ENCODE results near the gene RAD51B. TPM values are rescaled to one million over a fixed set of nuclear protein-coding genes. Genes with fewer than 3 reads are reported as not detected.

RAD51B gene
- total RNA-seq, 1 experiment from 2014 or later = 8.5 TPM

GRCh38 chr14:68665792-68666204 is 846.2 kb downstream of the RAD51B start:
- intact Hi-C loops (cut with micrococcal nuclease; ENCODE audit: unreplicated experiment) = no loop called here
- H3K36me3 ChIP-seq (ENCODE audit: control insufficient read depth, insufficient read depth, low read length) = no peaks in the 10 kb centered on the region
- H3K4me1 ChIP-seq (ENCODE audit: control insufficient read depth, insufficient read depth, low read length) = no peaks in the 10 kb centered on the region
- H3K27ac ChIP-seq (ENCODE audit: low read length) = no peak overlapping the region
- no peaks in the 10 kb centered on the region for H3K9me3 ChIP-seq (ENCODE audit: control insufficient read depth, insufficient read depth, low read depth, low read length)
- ATAC-seq (no peak), DNase-seq (ENCODE audit: low read depth, low spot score) (no peak)
- H3K4me3 ChIP-seq (ENCODE audit: low read depth in 2 of 2, low read length in 2 of 2) = no peak overlapping the region
- no peaks in the 10 kb centered on the region for H3K27me3 ChIP-seq (ENCODE audit: control insufficient read depth, insufficient read depth, low read length)
- TF ChIP-seq POLR2AphosphoS5 (IDR thresholded peaks at IDR 0.05; ENCODE audit: low read depth, low read length) (no peak), REST (IDR thresholded peaks at IDR 0.05; ENCODE audit: insufficient read depth in 1 of 2, low read depth in 2 of 2, low read length in 1 of 2) (no peak)
- CTCF ChIA-PET = no interaction called here
- POLR2A ChIA-PET = no interaction called here
- in situ Hi-C loops (cut with HindIII; ENCODE audit: low pct_unique_long_range_greater_than_20kb, low sequenced_read_pairs) = no loop called here
- no TSS peak for BruUV-seq (replicated peaks)

- ATAC-seq = no peak
- H3K9me3 ChIP-seq (ENCODE audit: control insufficient read depth, insufficient read depth, low read depth, low read length) = no peaks in the 10 kb centered on the region
- POLR2A ChIA-PET = no interaction called here
- no peak for DNase-seq (ENCODE audit: low read depth, low spot score)
- CTCF ChIA-PET = no interaction called here
- TF ChIP-seq SIN3A (IDR thresholded peaks at IDR 0.05; ENCODE audit: borderline replicate concordance, insufficient read depth, low read depth, low read length) = no peak
- H3K4me3 ChIP-seq (ENCODE audit: low read depth in 2 of 2, low read length in 2 of 2) = no peak overlapping the region
- in situ Hi-C loops (cut with HindIII; ENCODE audit: low pct_unique_long_range_greater_than_20kb, low sequenced_read_pairs) = no loop called here
- H3K27me3 ChIP-seq (ENCODE audit: control insufficient read depth, insufficient read depth, low read length) = no peaks in the 10 kb centered on the region
- no peaks in the 10 kb centered on the region for H3K36me3 ChIP-seq (ENCODE audit: control insufficient read depth, insufficient read depth, low read length)
- intact Hi-C loops (cut with micrococcal nuclease; ENCODE audit: unreplicated experiment) = no loop called here
- no peak overlapping the region for H3K27ac ChIP-seq (ENCODE audit: low read length)
- BruUV-seq (replicated peaks) = no TSS peak
- H3K4me1 ChIP-seq (ENCODE audit: control insufficient read depth, insufficient read depth, low read length) = no peaks in the 10 kb centered on the region
Observed at GRCh38 chr14:68666236-68666635, 846.7 kb downstream of the RAD51B start.

- DNase-seq (ENCODE audit: low read depth, low spot score) (no peak), ATAC-seq (no peak)
- no peak overlapping the region for H3K27ac ChIP-seq (ENCODE audit: low read length)
- BruUV-seq (replicated peaks) = no TSS peak
- no peaks in the 10 kb centered on the region for H3K9me3 ChIP-seq (ENCODE audit: control insufficient read depth, insufficient read depth, low read depth, low read length)
- H3K4me3 ChIP-seq (ENCODE audit: low read depth in 2 of 2, low read length in 2 of 2) = no peak overlapping the region
- in situ Hi-C loops (cut with HindIII; ENCODE audit: low pct_unique_long_range_greater_than_20kb, low sequenced_read_pairs) (no loop called here), intact Hi-C loops (cut with micrococcal nuclease; ENCODE audit: unreplicated experiment) (no loop called here)
- no peaks in the 10 kb centered on the region for H3K4me1 ChIP-seq (ENCODE audit: control insufficient read depth, insufficient read depth, low read length)
- H3K36me3 ChIP-seq (ENCODE audit: control insufficient read depth, insufficient read depth, low read length) = no peaks in the 10 kb centered on the region
- no peak for TF ChIP-seq TCF7L2 (IDR thresholded peaks at IDR 0.05; ENCODE audit: low read depth, low read length)
- TF ChIP-seq REST (IDR thresholded peaks at IDR 0.05; ENCODE audit: insufficient read depth in 1 of 2, low read depth in 2 of 2, low read length in 1 of 2) = no peak
- no peak for TF ChIP-seq SIN3A (IDR thresholded peaks at IDR 0.05; ENCODE audit: borderline replicate concordance, insufficient read depth, low read depth, low read length)
- no peak for TF ChIP-seq CTCF (IDR thresholded peaks at IDR 0.05)
- TF ChIP-seq POLR2AphosphoS5 (IDR thresholded peaks at IDR 0.05; ENCODE audit: low read depth, low read length) = no peak
- ChIA-PET POLR2A (no interaction called here), CTCF (no interaction called here)
- H3K27me3 ChIP-seq (ENCODE audit: control insufficient read depth, insufficient read depth, low read length) = no peaks in the 10 kb centered on the region
Observed at GRCh38 chr14:68666899-68667298, 847.3 kb downstream of the RAD51B start.
